HG03521 (cell line): ENCODE results near the gene FOXP2.

Experiments
- ATAC-seq: cut with Tn5 transposase; IDR thresholded peaks from one replicate; pipeline ENCODE4 v1.9.1; 2021; ENCODE audit warnings: mild to moderate bottlenecking, moderate library complexity; ENCODE audit not compliant: unreplicated experiment

The FOXP2 gene

GRCh38 chr7:114650491-114650890 is 235.9 kb downstream of the FOXP2 start:
- no peak for ATAC-seq

GRCh38 chr7:114652041-114652440 is 237.4 kb downstream of the FOXP2 start:
- no peak for ATAC-seq

- ATAC-seq: no peak
These were observed 238.9 kb downstream of the FOXP2 start for GRCh38 chr7:114653364-114654088.

- ATAC-seq: no peak
These were observed 241.9 kb downstream of the FOXP2 start for GRCh38 chr7:114656466-114656865.

GRCh38 chr7:114657279-114657678 is 242.7 kb downstream of the FOXP2 start:
- no peak for ATAC-seq

- no peak for ATAC-seq
These were observed 243.6 kb downstream of the FOXP2 start for GRCh38 chr7:114658216-114658615.

- no peak for ATAC-seq
These were observed 245.0 kb downstream of the FOXP2 start for GRCh38 chr7:114659409-114660125.

GRCh38 chr7:114660126-114660486 is 245.5 kb downstream of the FOXP2 start:
- ATAC-seq: no peak

- no peak for ATAC-seq
These were observed 246.1 kb downstream of the FOXP2 start for GRCh38 chr7:114660753-114661152.

GRCh38 chr7:114662002-114662677 is 247.5 kb downstream of the FOXP2 start:
- no peak for ATAC-seq

GRCh38 chr7:114663502-114663901 is 248.9 kb downstream of the FOXP2 start:
- ATAC-seq: no peak

GRCh38 chr7:114670676-114671075 is 256.1 kb downstream of the FOXP2 start:
- ATAC-seq: no peak

- ATAC-seq: no peak
These were observed 257.0 kb downstream of the FOXP2 start for GRCh38 chr7:114671563-114672123.

GRCh38 chr7:114678116-114678515 is 263.5 kb downstream of the FOXP2 start:
- ATAC-seq: no peak

- ATAC-seq: no peak
These were observed 272.6 kb downstream of the FOXP2 start for GRCh38 chr7:114687238-114687637.

- no peak for ATAC-seq
These were observed 273.9 kb downstream of the FOXP2 start for GRCh38 chr7:114688443-114689055.

GRCh38 chr7:114689406-114689805 is 274.8 kb downstream of the FOXP2 start:
- ATAC-seq: no peak

GRCh38 chr7:114691605-114692004 is 277.0 kb downstream of the FOXP2 start:
- ATAC-seq: no peak

- no peak for ATAC-seq
These were observed 280.6 kb downstream of the FOXP2 start for GRCh38 chr7:114695182-114695581.

- ATAC-seq: no peak
These were observed 285.8 kb downstream of the FOXP2 start for GRCh38 chr7:114700247-114700928.

GRCh38 chr7:114703677-114704076 is 289.1 kb downstream of the FOXP2 start:
- ATAC-seq: no peak
